ENCODE data around the gene CD302.
"Not testable (repeated sequence)": the region's sequence is repeated elsewhere in the genome, so short reads cannot be mapped to it uniquely, and the experiment has no call there.

The CD302 gene

DNA sequence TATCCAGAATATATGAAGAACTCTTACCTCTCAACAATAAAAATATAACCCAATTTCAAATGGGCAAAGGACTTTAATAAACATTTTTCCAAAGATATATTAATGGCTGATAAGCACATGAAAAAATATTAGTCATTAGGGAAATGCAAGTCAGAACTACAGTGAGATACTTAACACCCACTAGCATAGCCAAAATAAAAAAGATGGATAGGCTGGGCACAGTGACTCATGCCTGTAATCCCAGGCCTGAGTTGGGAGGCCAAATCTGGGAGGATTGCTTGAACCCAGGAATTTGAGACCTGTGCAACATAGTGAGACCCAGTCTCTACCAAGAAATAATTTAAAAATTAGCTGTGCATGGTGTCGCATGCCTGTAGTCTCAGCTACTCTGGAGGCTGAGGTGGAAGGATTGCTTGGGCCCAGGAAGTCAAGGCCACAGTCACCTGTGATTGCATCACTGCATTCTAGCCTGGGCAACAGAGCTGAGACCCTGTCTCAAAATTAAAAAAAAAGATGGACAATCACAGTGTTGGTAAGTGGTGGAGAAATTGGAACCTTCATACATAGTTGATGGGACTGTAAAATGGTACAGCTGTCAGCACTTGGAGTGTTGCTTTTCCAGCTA is 60.6 kb downstream of the CD302 start:
- DNase-seq (ENCODE audit: extremely low spot score), result no peak
- ChIA-PET POLR2A (interaction anchor here (0.6 kb wide), 1 partner anchor 10 kb away, joined by 3 read pairs; no protein-coding TSS in a partner anchor), CTCF (interaction anchor here (0.9 to 2.4 kb wide), 6 partner anchors 9 to 21 kb away, joined by 3 to 7 read pairs (median 4); no protein-coding TSS in a partner anchor)
- TF ChIP-seq, protein P1, sequence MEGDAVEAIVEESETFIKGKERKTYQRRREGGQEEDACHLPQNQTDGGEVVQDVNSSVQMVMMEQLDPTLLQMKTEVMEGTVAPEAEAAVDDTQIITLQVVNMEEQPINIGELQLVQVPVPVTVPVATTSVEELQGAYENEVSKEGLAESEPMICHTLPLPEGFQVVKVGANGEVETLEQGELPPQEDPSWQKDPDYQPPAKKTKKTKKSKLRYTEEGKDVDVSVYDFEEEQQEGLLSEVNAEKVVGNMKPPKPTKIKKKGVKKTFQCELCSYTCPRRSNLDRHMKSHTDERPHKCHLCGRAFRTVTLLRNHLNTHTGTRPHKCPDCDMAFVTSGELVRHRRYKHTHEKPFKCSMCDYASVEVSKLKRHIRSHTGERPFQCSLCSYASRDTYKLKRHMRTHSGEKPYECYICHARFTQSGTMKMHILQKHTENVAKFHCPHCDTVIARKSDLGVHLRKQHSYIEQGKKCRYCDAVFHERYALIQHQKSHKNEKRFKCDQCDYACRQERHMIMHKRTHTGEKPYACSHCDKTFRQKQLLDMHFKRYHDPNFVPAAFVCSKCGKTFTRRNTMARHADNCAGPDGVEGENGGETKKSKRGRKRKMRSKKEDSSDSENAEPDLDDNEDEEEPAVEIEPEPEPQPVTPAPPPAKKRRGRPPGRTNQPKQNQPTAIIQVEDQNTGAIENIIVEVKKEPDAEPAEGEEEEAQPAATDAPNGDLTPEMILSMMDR (IDR thresholded peaks at IDR 0.05; ENCODE audit: control extremely low read depth, extremely low read depth, low read depth, missing control alignments), result no peak

DNA sequence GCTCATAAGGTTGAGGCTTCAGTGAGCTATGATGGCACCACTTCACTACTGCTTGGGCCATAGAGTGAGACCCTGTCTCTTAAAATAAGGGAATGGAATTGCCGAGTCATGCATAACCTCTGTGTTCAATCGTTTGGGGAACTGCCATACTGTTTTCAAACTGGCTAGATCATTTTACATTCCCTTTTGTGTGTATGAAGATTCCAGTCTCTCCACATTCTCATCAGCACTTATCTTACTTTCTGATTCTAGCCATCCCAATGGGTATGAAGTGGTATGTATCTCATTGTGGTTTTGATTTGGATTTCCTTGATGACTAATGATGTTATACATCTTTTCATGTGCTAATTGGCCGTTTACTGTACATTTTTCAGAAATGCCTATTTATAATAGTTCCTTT is 62.0 kb downstream of the CD302 start:
- TF ChIP-seq, protein P1 (IDR thresholded peaks at IDR 0.05; ENCODE audit: control extremely low read depth, extremely low read depth, low read depth, missing control alignments), result no peak
- no peak for DNase-seq (ENCODE audit: extremely low spot score)
- POLR2A ChIA-PET, result no interaction called here
- CTCF ChIA-PET, result interaction anchor here (0.7 to 1.9 kb wide), 5 partner anchors 11 to 20 kb away, joined by 3 to 4 read pairs (median 3); no protein-coding TSS in a partner anchor

DNA sequence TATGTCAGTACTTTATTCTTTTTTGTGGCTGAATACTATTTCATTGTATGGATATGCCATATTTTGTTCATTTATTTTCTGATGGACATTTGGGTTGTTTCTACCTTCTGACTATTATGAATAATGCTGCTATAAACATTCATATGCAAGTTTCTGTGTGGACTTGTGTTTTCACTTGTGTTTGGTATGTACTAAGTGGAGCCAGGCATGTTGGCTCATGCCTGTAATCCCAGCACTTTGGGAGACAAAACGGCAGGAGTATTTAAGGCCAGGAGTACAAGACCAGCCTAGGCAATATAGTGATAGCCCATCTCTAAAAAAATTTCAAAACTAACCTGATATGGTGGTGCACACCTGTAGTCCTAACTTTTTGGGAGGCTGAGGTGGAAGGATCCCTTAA is 62.4 kb downstream of the CD302 start:
- ChIA-PET POLR2A (no interaction called here), CTCF (interaction anchor here (1.5 to 1.9 kb wide), 3 partner anchors 11 to 19 kb away, joined by 3 to 4 read pairs (median 3); no protein-coding TSS in a partner anchor)
- TF ChIP-seq, protein P1 (IDR thresholded peaks at IDR 0.05; ENCODE audit: control extremely low read depth, extremely low read depth, low read depth, missing control alignments), result no peak
- DNase-seq (ENCODE audit: extremely low spot score), result no peak

DNA sequence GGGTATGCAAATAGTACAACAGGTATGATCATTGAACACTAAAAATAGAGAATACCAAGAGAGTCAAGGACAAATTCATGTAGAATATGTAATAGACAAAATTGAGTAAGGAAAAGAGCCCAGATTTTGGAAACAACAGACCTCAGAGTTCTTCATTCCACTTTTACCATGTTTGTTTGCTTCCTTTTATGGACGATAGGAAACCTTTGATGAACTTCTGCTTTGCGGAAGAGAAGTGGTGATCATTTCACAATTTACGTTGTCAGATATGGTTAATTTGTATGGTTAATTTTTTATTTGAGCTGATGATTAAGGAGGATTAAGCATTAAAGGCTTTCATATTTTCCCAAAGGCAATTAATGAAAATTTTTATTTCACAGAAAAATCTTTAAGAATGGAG is 69.4 kb downstream of the CD302 start:
- ChIA-PET CTCF (interaction anchor here (1.0 kb wide), 1 partner anchor 9 kb away, joined by 3 read pairs; no protein-coding TSS in a partner anchor), POLR2A (no interaction called here)
- TF ChIP-seq, protein P1 (IDR thresholded peaks at IDR 0.05; ENCODE audit: control extremely low read depth, extremely low read depth, low read depth, missing control alignments), result no peak
- DNase-seq (ENCODE audit: extremely low spot score), result no peak

DNA sequence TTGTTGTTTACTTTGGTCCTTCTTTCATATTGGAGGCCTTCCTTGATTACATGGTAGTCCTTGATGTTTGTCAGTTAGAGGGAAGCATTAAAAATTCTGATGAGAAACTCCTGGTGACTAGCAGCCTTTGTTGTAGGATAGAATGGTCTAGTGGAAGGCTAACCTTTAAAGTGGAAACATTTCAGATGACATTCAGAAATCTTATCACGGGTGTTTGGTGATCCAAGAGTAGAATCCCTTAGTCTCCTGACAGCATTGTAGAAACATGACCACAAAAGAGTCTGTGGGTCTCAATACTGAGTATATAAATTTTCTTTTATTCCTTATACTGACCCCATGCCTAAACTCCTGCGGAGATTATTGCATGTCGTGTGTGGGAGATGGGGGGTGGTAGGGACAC is 72.3 kb downstream of the CD302 start:
- DNase-seq (ENCODE audit: extremely low spot score), result no peak
- TF ChIP-seq, protein P1 (IDR thresholded peaks at IDR 0.05; ENCODE audit: control extremely low read depth, extremely low read depth, low read depth, missing control alignments), result no peak
- ChIA-PET POLR2A (no interaction called here), CTCF (interaction anchor here (1.5 kb wide), 1 partner anchor 14 kb away, joined by 3 read pairs; the partner anchor contains the start of gene MARCHF7)

DNA sequence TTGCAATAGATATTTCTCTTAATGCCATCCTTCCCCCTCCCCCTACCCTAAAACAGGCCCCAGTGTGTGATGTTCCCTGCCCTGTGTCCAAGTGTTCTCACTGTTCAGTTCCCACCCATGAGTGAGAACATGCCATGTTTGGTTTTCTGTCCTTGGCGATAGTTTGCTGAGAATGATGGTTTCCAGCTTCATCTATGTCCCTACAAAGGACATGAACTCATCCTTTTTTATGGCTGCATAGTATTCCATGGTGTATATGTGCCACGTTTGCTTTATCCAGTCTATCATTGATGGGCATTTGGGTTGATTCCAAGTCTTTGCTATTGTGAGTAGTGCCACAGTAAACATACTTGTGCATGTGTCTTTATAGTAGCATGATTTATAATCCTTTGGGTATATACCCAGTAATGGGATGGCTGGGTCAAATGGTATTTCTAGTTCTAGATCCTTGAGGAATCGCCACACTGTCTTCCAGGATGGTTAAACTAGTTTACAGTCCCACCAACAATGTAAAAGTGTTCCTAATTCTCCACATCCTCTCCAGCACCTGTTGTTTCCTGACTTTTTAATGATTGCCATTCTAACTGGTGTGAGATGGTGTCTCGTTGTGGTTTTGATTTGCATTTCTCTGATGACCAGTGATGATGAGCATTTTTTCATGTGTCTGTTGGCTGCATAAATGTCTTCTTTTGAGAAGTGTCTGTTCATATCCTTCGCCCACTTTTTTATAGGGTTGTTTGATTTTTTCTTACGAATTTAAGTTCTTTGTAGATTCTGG is 73.0 kb downstream of the CD302 start:
- DNase-seq (ENCODE audit: extremely low spot score); POLR2A ChIA-PET: not testable (repeated sequence)
- CTCF ChIA-PET, result interaction anchor here (1.5 to 3.6 kb wide), 3 partner anchors 12 to 84 kb away, joined by 3 to 17 read pairs (median 3); partner anchors contain the start of gene MARCHF7
